GM12878 (cell line): ENCODE results near the gene TLNRD1. TPM values are rescaled to one million over a fixed set of nuclear protein-coding genes. Genes with fewer than 3 reads are reported as not detected.

Experiments used
- ATAC-seq: fragments of 200-7000 bp; cut with Tn5 transposase; 3 replicates; pipeline ENCODE4 v1.9.1; 2020; ENCODE audit warnings: mild to moderate bottlenecking, moderate library complexity
- BruUV-seq: library from RNA; stranded (reverse); fragments of 400-500 nt; replicated peaks from 2 replicates; lab custom pipeline; 2021; lab: Mats Ljungman, UMichigan
- CTCF ChIA-PET: fragments of 300-600 bp; sonication (Branson Sonifier 250); formaldehyde crosslinking; extraction: SDS; loops from one replicate; lab custom pipeline; 2021; ENCODE audit warnings: inconsistent platforms; lab: Yijun Ruan, JAX
- POLR2A ChIA-PET: fragments of 350-600 bp; formaldehyde crosslinking; extraction: SDS; loops from one replicate; lab custom pipeline; 2021; ENCODE audit warnings: inconsistent platforms; lab: Charles Lee
- RAD21 ChIA-PET: fragments of 300-600 bp; sonication (Branson Sonifier 250); formaldehyde crosslinking; loops from one replicate; lab custom pipeline; 2023; ENCODE audit warnings: antibody characterized with exemption; ENCODE audit not compliant: unreplicated experiment; lab: Charles Lee
- SMC1A ChIA-PET: fragments of 300-600 bp; sonication (Branson Sonifier 250); formaldehyde crosslinking; loops from one replicate; lab custom pipeline; 2023; ENCODE audit not compliant: unreplicated experiment, uncharacterized antibody; lab: Charles Lee
- DNase-seq: peaks from one replicate; pipeline ENCODE4 v3.0.0-alpha.2; 2011; ENCODE audit warnings: low read depth, low spot score
- FAIRE-seq: peaks from 3 replicates; lab custom pipeline; 2011; peaks lifted over from hg19 to GRCh38; lab: Jason Lieb, UNC
- H2AFZ ChIP-seq: 2 replicates; pipeline ENCODE4 v1.6.0; 2011; ENCODE audit warnings: low read depth, low read length, control low read depth; ENCODE audit not compliant: control insufficient read depth
- H3K27ac ChIP-seq: 2 replicates; pipeline ENCODE4 v1.5.1; 2011; ENCODE audit warnings: control low read depth; ENCODE audit not compliant: control insufficient read depth, insufficient read depth
- H3K27me3 ChIP-seq, 2 experiments: replicated peaks in 1 of 2; 2 replicates each; pipeline versions ENCODE4 v1.6.0 to v1.6.1; 2011; ENCODE audit warnings: low read length in 1 of 2; ENCODE audit not compliant: control insufficient read depth in 2 of 2, insufficient read depth in 2 of 2
- H3K36me3 ChIP-seq, 2 experiments: 2 replicates each; pipeline ENCODE4 v1.5.1; 2011; ENCODE audit warnings: low read length in 1 of 2; ENCODE audit not compliant: control insufficient read depth in 2 of 2, insufficient read depth in 2 of 2
- H3K4me1 ChIP-seq: 2 replicates; pipeline ENCODE4 v1.6.1; 2011; ENCODE audit warnings: mild to moderate bottlenecking, low read length, moderate library complexity, mixed read lengths; ENCODE audit not compliant: control insufficient read depth, insufficient read depth
- H3K4me2 ChIP-seq: 2 replicates; pipeline ENCODE4 v1.6.0; 2011; ENCODE audit warnings: control low read depth; ENCODE audit not compliant: control insufficient read depth, insufficient read depth
- H3K4me3 ChIP-seq: fragments of 200-600 bp; sonication (generic); 2 replicates; pipeline ENCODE4 v1.5.1; 2016
- H3K79me2 ChIP-seq: 2 replicates; pipeline ENCODE4 v1.6.0; 2011; ENCODE audit warnings: low read length; ENCODE audit not compliant: control insufficient read depth, insufficient read depth
- H3K9ac ChIP-seq: 2 replicates; pipeline ENCODE4 v1.8.0; 2011; ENCODE audit warnings: low read length, control low read depth, mixed read lengths; ENCODE audit not compliant: control insufficient read depth, insufficient read depth
- H3K9me3 ChIP-seq: replicated peaks from 3 replicates; pipeline ENCODE4 v1.5.1; 2011; ENCODE audit warnings: mild to moderate bottlenecking, low read length; ENCODE audit not compliant: control insufficient read depth, insufficient read depth
- H4K20me1 ChIP-seq: 2 replicates; pipeline ENCODE4 v1.6.0; 2011; ENCODE audit not compliant: control insufficient read depth, insufficient read depth
- BCL11A ChIP-seq: IDR thresholded peaks from 2 replicates; pipeline ENCODE4 v1.6.1; 2011; ENCODE audit warnings: low read depth, low read length
- BHLHE40 ChIP-seq, 2 experiments: fragments of 450-650 bp in 1 of 2; IDR thresholded peaks; 2 replicates each; pipeline ENCODE4 v1.6.1; 2011 to 2017; ENCODE audit warnings: low read depth in 2 of 2, borderline replicate concordance in 1 of 2, improper control_type of control experiment in 1 of 2, low read length in 1 of 2, mild to moderate bottlenecking in 1 of 2
- CHD1 ChIP-seq: IDR thresholded peaks from 2 replicates; pipeline ENCODE4 v1.6.1; 2012; ENCODE audit warnings: low read depth, low read length, improper control_type of control experiment
- MYB ChIP-seq: fragments of 150-350 bp; IDR thresholded peaks from 2 replicates; pipeline ENCODE4 v1.6.1; 2014; ENCODE audit warnings: mild to moderate bottlenecking, low read depth, low read length, borderline replicate concordance
- SMAD1 ChIP-seq: fragments of 450-650 bp; IDR thresholded peaks from 2 replicates; pipeline ENCODE4 v1.6.1; 2018; ENCODE audit warnings: mild to moderate bottlenecking, low read depth; ENCODE audit not compliant: partially characterized antibody
- SMAD5 ChIP-seq: IDR thresholded peaks from 2 replicates; pipeline ENCODE4 v1.6.1; 2016; ENCODE audit warnings: antibody characterized with exemption, low read depth
- SMC3 ChIP-seq: IDR thresholded peaks from 2 replicates; pipeline ENCODE4 v1.6.1; 2011; ENCODE audit warnings: low read length, improper control_type of control experiment, borderline replicate concordance
- SPI1 ChIP-seq: IDR thresholded peaks from 2 replicates; pipeline ENCODE4 v1.6.1; 2011; ENCODE audit warnings: low read depth, mild to moderate bottlenecking, low read length, moderate library complexity, borderline replicate concordance; ENCODE audit not compliant: insufficient read depth
- WGBS: methylation state at CpG from one replicate; pipeline ENCODE4 v1.1.6; 2016; ENCODE audit warnings: low lambda C conversion rate; ENCODE audit not compliant: insufficient replicate concordance, insufficient coverage; ENCODE audit errors: missing lambda C conversion rate; 5-methylcytosine and 5-hydroxymethylcytosine counted together
- in situ Hi-C: fragments of 300-500 bp; cut with MboI; formaldehyde crosslinking; loops from 9 replicates; pipeline ENCODE4 v1.14.3; 2018; ENCODE audit warnings: mixed read lengths
- intact Hi-C: fragments of 100-400 bp; cut with micrococcal nuclease; formaldehyde crosslinking; loops from one replicate; pipeline ENCODE4 v1.14.2; 2022; ENCODE audit not compliant: unreplicated experiment
- polyA plus RNA-seq, 11 experiments: library from polyadenylated mRNA; depleted of rRNA in 4 of 11; unstranded in 6 of 11; stranded (reverse) in 5 of 11; fragments of >200 nt; fragmentation: Nextera tagmentation in 4 of 11; fragmentation: Illumina TruSeq in 1 of 11; extraction: Ambion mirVana in 4 of 11; extraction: Trizol in 1 of 11; gene quantifications; 1 replicate in 1 of 11; 2 replicates in 10 of 11; pipeline versions ENCODE4 v1.2.1 to v1.2.3, GENCODE V29; 2011 to 2016; ENCODE audit warnings: inconsistent platforms in 2 of 11, missing spikeins in 2 of 11, low read depth in 1 of 11
- total RNA-seq, 4 experiments: library from RNA; depleted of rRNA in 3 of 4; stranded (reverse); fragments of >200 nt in 3 of 4; fragmentation: Illumina TruSeq in 1 of 4; extraction: Trizol in 1 of 4; gene quantifications; 2 replicates each; pipeline versions ENCODE4 v1.2.1 to v1.2.3, GENCODE V29; 2013 to 2021
- TF ChIP-seq, protein P1 (sequence below): fragments of 450-650 bp; IDR thresholded peaks from 2 replicates; pipeline ENCODE4 v1.6.1; 2017; ENCODE audit warnings: low read depth, mild to moderate bottlenecking, moderate library complexity
- TF ChIP-seq, protein P2 (sequence below): fragments of 150-350 bp; IDR thresholded peaks from 2 replicates; pipeline ENCODE4 v1.6.1; 2014; ENCODE audit warnings: mild to moderate bottlenecking, low read depth, low read length

TLNRD1 gene
- total and polyA plus RNA-seq, 10 of the 15 experiments (the other 5 are each of a cell fraction or from before 2014, with no cell fraction given), result 2.5 to 44.8 (median 9.1) TPM

DNA sequence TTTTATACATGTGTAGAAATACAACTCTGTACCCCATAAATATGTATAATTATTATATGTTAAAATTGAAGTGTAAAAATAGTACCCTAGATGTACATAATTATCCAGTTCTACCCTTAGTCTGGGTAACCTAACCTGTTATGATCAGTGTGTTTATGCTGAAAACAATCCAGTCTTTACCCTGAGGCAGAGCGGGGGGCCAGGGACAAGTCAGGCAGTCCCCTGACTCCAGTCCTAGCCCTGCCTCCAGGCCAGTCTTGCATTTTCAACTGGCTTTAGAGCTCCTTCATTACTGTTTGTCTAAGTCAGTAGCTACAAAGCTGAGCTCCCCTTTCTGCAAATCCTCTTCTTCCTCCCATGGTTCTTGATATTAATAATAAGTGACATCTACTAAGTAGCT, 14.2 kb upstream of the TLNRD1 start:
- Histone ChIP-seq H3K79me2 (peaks cover 65% of the 10 kb centered on the region), H3K36me3 (peaks cover 0 to 7% of the 10 kb centered on the region in 2 experiments; a peak in 2 of 4 replicates), H3K4me3 (0 out of 2 replicates have a peak overlapping the region, but pooled peaks have one; percentile 21), H3K27me3 (no peaks in the 10 kb centered on the region), H2AFZ (no peak overlapping the region), H3K9me3 (no peaks in the 10 kb centered on the region), H3K9ac (no peak overlapping the region), H3K27ac (no peak overlapping the region), H3K4me1 (peaks cover 5% of the 10 kb centered on the region), H4K20me1 (no peaks in the 10 kb centered on the region), H3K4me2 (peak overlapping the region; percentile 66; the same call in 1 of the 2 replicates)
- ATAC-seq, result no peak
- no TSS peak for BruUV-seq
- ChIA-PET POLR2A (interaction anchor here (0.6 to 1.7 kb wide), 3 partner anchors 12 to 14 kb away, joined by 3 to 5 read pairs (median 4); partner anchors contain the start of gene TLNRD1), RAD21 (interaction anchor here (0.9 to 2.4 kb wide), 2 partner anchors 9 to 280 kb away, joined by 3 to 14 read pairs; no protein-coding TSS in a partner anchor), CTCF (interaction anchor here (0.6 to 4.7 kb wide), 5 partner anchors 12 to 280 kb away, joined by 3 to 27 read pairs (median 4); no protein-coding TSS in a partner anchor), SMC1A (interaction anchor here (0.6 to 3.0 kb wide), 4 partner anchors 16 to 279 kb away, joined by 3 to 11 read pairs (median 4); no protein-coding TSS in a partner anchor)
- WGBS, result 100% methylated on average over 1 of the region's 1 CpG
- TF ChIP-seq BHLHE40 (IDR thresholded peaks at IDR 0.05; ENCODE audit: borderline replicate concordance in 1 of 2, low read depth in 2 of 2, low read length in 1 of 2), result no peak
- TF ChIP-seq, protein P1, sequence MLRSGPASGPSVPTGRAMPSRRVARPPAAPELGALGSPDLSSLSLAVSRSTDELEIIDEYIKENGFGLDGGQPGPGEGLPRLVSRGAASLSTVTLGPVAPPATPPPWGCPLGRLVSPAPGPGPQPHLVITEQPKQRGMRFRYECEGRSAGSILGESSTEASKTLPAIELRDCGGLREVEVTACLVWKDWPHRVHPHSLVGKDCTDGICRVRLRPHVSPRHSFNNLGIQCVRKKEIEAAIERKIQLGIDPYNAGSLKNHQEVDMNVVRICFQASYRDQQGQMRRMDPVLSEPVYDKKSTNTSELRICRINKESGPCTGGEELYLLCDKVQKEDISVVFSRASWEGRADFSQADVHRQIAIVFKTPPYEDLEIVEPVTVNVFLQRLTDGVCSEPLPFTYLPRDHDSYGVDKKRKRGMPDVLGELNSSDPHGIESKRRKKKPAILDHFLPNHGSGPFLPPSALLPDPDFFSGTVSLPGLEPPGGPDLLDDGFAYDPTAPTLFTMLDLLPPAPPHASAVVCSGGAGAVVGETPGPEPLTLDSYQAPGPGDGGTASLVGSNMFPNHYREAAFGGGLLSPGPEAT, result no peak
- TF ChIP-seq SPI1, result no peak
- TF ChIP-seq BCL11A, result no peak
- TF ChIP-seq SMAD5, result no peak
- TF ChIP-seq MYB, result no peak
- TF ChIP-seq SMC3, result no peak
- TF ChIP-seq SMAD1, result no peak
- no peak for TF ChIP-seq CHD1
- TF ChIP-seq, protein P2, sequence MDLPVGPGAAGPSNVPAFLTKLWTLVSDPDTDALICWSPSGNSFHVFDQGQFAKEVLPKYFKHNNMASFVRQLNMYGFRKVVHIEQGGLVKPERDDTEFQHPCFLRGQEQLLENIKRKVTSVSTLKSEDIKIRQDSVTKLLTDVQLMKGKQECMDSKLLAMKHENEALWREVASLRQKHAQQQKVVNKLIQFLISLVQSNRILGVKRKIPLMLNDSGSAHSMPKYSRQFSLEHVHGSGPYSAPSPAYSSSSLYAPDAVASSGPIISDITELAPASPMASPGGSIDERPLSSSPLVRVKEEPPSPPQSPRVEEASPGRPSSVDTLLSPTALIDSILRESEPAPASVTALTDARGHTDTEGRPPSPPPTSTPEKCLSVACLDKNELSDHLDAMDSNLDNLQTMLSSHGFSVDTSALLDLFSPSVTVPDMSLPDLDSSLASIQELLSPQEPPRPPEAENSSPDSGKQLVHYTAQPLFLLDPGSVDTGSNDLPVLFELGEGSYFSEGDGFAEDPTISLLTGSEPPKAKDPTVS, result no peak
- intact Hi-C loops (no loop called here), in situ Hi-C loops (no loop called here)
- no peak for FAIRE-seq
- no peak for DNase-seq
